Left cardiac atrium (tissue), 4 donors: ENCODE data around the gene NT5C. TPM values are rescaled to one million over a fixed set of nuclear protein-coding genes. Genes with fewer than 3 reads are reported as not detected.
"Not testable (repeated sequence)": the region's sequence is repeated elsewhere in the genome, so short reads cannot be mapped to it uniquely, and the experiment has no call there.

Source experiments
- ATAC-seq, 2 donors: fragments of 200-7000 bp; cut with Tn5 transposase; one replicate each; pipeline ENCODE4 v1.9.1; 2020; ENCODE audit warnings: mild to moderate bottlenecking in 2 of 2, moderate library complexity in 2 of 2
- DNase-seq: peaks from one replicate; pipeline ENCODE4 v3.0.0-alpha.2; 2020
- intact Hi-C, 2 donors: fragments of 100-400 bp; cut with DNase I; formaldehyde crosslinking; loops; one replicate each; pipeline versions ENCODE4 v1.14.1 to v1.15.1; 2022 to 2023
- total RNA-seq, 2 donors: library from RNA; stranded (reverse); fragmentation: NEBNext Ultra II Directional; extraction: Animal tissue kit (Norgen Biotek cat#: 25700); gene quantifications; one replicate each; pipeline ENCODE4 v1.2.1, GENCODE V29; 2021
- donor health status: DM: no; HTN: yes; CAD: no.
- donor health status: DM: no; HTN: yes; CAD: no; lungs with severe emphysema.
- donor health status: DM: yes; HTN: yes; CAD: no.
- donor health status: Dilated cardiomyopathy.

Gene NT5C
- total RNA-seq, 2 donors from 2014 or later: 27.2 to 28.4 TPM

GRCh38 chr17:75147878-75148546 is 16.5 kb upstream of the NT5C start:
- intact Hi-C loops: no loop called here
- ATAC-seq (peak in 1 of 2 donors; percentile 30), DNase-seq (no peak)

GRCh38 chr17:75146592-75146991 is 15.1 kb upstream of the NT5C start:
- intact Hi-C loops: no loop called here
- ATAC-seq (no peak), DNase-seq (no peak)

- intact Hi-C loops: no loop called here
- DNase-seq: no peak
Observed at GRCh38 chr17:75144816-75145512, 13.4 kb upstream of the NT5C start.

GRCh38 chr17:75142236-75142971 is 10.9 kb upstream of the NT5C start:
- ATAC-seq (no peak), DNase-seq (no peak)
- intact Hi-C loops: no loop called here

More at GRCh38 chr17:75144816-75145512, 13.4 kb upstream of the NT5C start:
- ATAC-seq: no peak

GRCh38 chr17:75138519-75138918 is 7.0 kb upstream of the NT5C start:
- intact Hi-C loops: no loop called here
- ATAC-seq (no peak), DNase-seq (no peak)

GRCh38 chr17:75137762-75138161 is 6.2 kb upstream of the NT5C start:
- intact Hi-C loops, ATAC-seq: not testable (repeated sequence)

GRCh38 chr17:75135946-75136345 is 4.4 kb upstream of the NT5C start:
- ATAC-seq (no peak), DNase-seq (no peak)
- intact Hi-C loops: no loop called here

More at GRCh38 chr17:75137762-75138161, 6.2 kb upstream of the NT5C start:
- DNase-seq: not testable (repeated sequence)

GRCh38 chr17:75135452-75135851 is 3.9 kb upstream of the NT5C start:
- DNase-seq (no peak), ATAC-seq (no peak)
- intact Hi-C loops: no loop called here

GRCh38 chr17:75133607-75134347 is 2.2 kb upstream of the NT5C start:
- ATAC-seq, DNase-seq, intact Hi-C loops: not testable (repeated sequence)

GRCh38 chr17:75133001-75133400 is 1.5 kb upstream of the NT5C start:
- DNase-seq: no peak
- no peak for ATAC-seq
- intact Hi-C loops: no loop called here

- not testable (repeated sequence) for ATAC-seq
Observed at GRCh38 chr17:75132018-75133000, 767 bp upstream of the NT5C start.

GRCh38 chr17:75130632-75131277 is 787 bp downstream of the NT5C start:
- DNase-seq (peak; percentile 56), ATAC-seq (peak; percentile 47 to 65)
- intact Hi-C loops: no loop called here

More at GRCh38 chr17:75132018-75133000, 767 bp upstream of the NT5C start:
- intact Hi-C loops, DNase-seq: not testable (repeated sequence)

- DNase-seq (no peak), ATAC-seq (no peak)
- intact Hi-C loops: no loop called here
Observed at GRCh38 chr17:75130059-75130631, 1.4 kb downstream of the NT5C start.

- ATAC-seq: no peak
- DNase-seq: no peak
- intact Hi-C loops: no loop called here
Observed at GRCh38 chr17:75129576-75129975, 2.0 kb downstream of the NT5C start.

- DNase-seq (no peak), ATAC-seq (no peak)
- intact Hi-C loops: no loop called here
Observed at GRCh38 chr17:75128694-75129505, 2.6 kb downstream of the NT5C start.

GRCh38 chr17:75127936-75128335 is 3.6 kb downstream of the NT5C start:
- DNase-seq, intact Hi-C loops, ATAC-seq: not testable (repeated sequence)
